GM12878 (cell line): ENCODE measurements around the gene CCNL1. TPM values are rescaled to one million over a fixed set of nuclear protein-coding genes. Genes with fewer than 3 reads are reported as not detected.

Source experiments
- ATAC-seq: fragments of 200-7000 bp; cut with Tn5 transposase; 3 replicates; pipeline ENCODE4 v1.9.1; 2020; ENCODE audit warnings: mild to moderate bottlenecking, moderate library complexity
- BruUV-seq: library from RNA; stranded (reverse); fragments of 400-500 nt; replicated peaks from 2 replicates; lab custom pipeline; 2021; lab: Mats Ljungman, UMichigan
- CTCF ChIA-PET: fragments of 300-600 bp; sonication (Branson Sonifier 250); formaldehyde crosslinking; extraction: SDS; loops from one replicate; lab custom pipeline; 2021; ENCODE audit warnings: inconsistent platforms; lab: Yijun Ruan, JAX
- POLR2A ChIA-PET: fragments of 350-600 bp; formaldehyde crosslinking; extraction: SDS; loops from one replicate; lab custom pipeline; 2021; ENCODE audit warnings: inconsistent platforms; lab: Charles Lee
- RAD21 ChIA-PET: fragments of 300-600 bp; sonication (Branson Sonifier 250); formaldehyde crosslinking; loops from one replicate; lab custom pipeline; 2023; ENCODE audit warnings: antibody characterized with exemption; ENCODE audit not compliant: unreplicated experiment; lab: Charles Lee
- SMC1A ChIA-PET: fragments of 300-600 bp; sonication (Branson Sonifier 250); formaldehyde crosslinking; loops from one replicate; lab custom pipeline; 2023; ENCODE audit not compliant: unreplicated experiment, uncharacterized antibody; lab: Charles Lee
- DNase-seq: peaks from one replicate; pipeline ENCODE4 v3.0.0-alpha.2; 2011; ENCODE audit warnings: low read depth, low spot score
- FAIRE-seq: peaks from 3 replicates; lab custom pipeline; 2011; peaks lifted over from hg19 to GRCh38; lab: Jason Lieb, UNC
- H2AFZ ChIP-seq: 2 replicates; pipeline ENCODE4 v1.6.0; 2011; ENCODE audit warnings: low read depth, low read length, control low read depth; ENCODE audit not compliant: control insufficient read depth
- H3K27ac ChIP-seq: 2 replicates; pipeline ENCODE4 v1.5.1; 2011; ENCODE audit warnings: control low read depth; ENCODE audit not compliant: control insufficient read depth, insufficient read depth
- H3K27me3 ChIP-seq, 2 experiments: replicated peaks in 1 of 2; 2 replicates each; pipeline versions ENCODE4 v1.6.0 to v1.6.1; 2011; ENCODE audit warnings: low read length in 1 of 2; ENCODE audit not compliant: control insufficient read depth in 2 of 2, insufficient read depth in 2 of 2
- H3K36me3 ChIP-seq, 2 experiments: 2 replicates each; pipeline ENCODE4 v1.5.1; 2011; ENCODE audit warnings: low read length in 1 of 2; ENCODE audit not compliant: control insufficient read depth in 2 of 2, insufficient read depth in 2 of 2
- H3K4me1 ChIP-seq: 2 replicates; pipeline ENCODE4 v1.6.1; 2011; ENCODE audit warnings: mild to moderate bottlenecking, low read length, moderate library complexity, mixed read lengths; ENCODE audit not compliant: control insufficient read depth, insufficient read depth
- H3K4me2 ChIP-seq: 2 replicates; pipeline ENCODE4 v1.6.0; 2011; ENCODE audit warnings: control low read depth; ENCODE audit not compliant: control insufficient read depth, insufficient read depth
- H3K4me3 ChIP-seq: fragments of 200-600 bp; sonication (generic); 2 replicates; pipeline ENCODE4 v1.5.1; 2016
- H3K79me2 ChIP-seq: 2 replicates; pipeline ENCODE4 v1.6.0; 2011; ENCODE audit warnings: low read length; ENCODE audit not compliant: control insufficient read depth, insufficient read depth
- H3K9ac ChIP-seq: 2 replicates; pipeline ENCODE4 v1.8.0; 2011; ENCODE audit warnings: low read length, control low read depth, mixed read lengths; ENCODE audit not compliant: control insufficient read depth, insufficient read depth
- H3K9me3 ChIP-seq: replicated peaks from 3 replicates; pipeline ENCODE4 v1.5.1; 2011; ENCODE audit warnings: mild to moderate bottlenecking, low read length; ENCODE audit not compliant: control insufficient read depth, insufficient read depth
- H4K20me1 ChIP-seq: 2 replicates; pipeline ENCODE4 v1.6.0; 2011; ENCODE audit not compliant: control insufficient read depth, insufficient read depth
- CHD1 ChIP-seq: IDR thresholded peaks from 2 replicates; pipeline ENCODE4 v1.6.1; 2012; ENCODE audit warnings: low read depth, low read length, improper control_type of control experiment
- EED ChIP-seq: sonication (generic); IDR thresholded peaks from 2 replicates; pipeline ENCODE4 v1.6.1; 2016; ENCODE audit warnings: antibody characterized with exemption, low read depth
- ETV6 ChIP-seq, 2 experiments: fragments of 450-650 bp in 1 of 2; IDR thresholded peaks in 1 of 2; conservative IDR thresholded peaks in 1 of 2; 2 replicates each; pipeline ENCODE4 v1.6.1; 2014; ENCODE audit warnings: antibody characterized with exemption in 1 of 2, borderline replicate concordance in 1 of 2, low read depth in 1 of 2, mild to moderate bottlenecking in 1 of 2, moderate library complexity in 1 of 2
- HDAC6 ChIP-seq: fragments of 200-600 bp; sonication (generic); IDR thresholded peaks from one replicate; pipeline ENCODE4 v1.8.0; 2017; ENCODE audit warnings: antibody characterized with exemption; ENCODE audit not compliant: unreplicated experiment
- IKZF1 ChIP-seq: fragments of 450-650 bp; conservative IDR thresholded peaks from 2 replicates; pipeline ENCODE4 v1.6.1; 2017; ENCODE audit warnings: antibody characterized with exemption, mild to moderate bottlenecking
- NKRF ChIP-seq: fragments of 450-650 bp; conservative IDR thresholded peaks from 2 replicates; pipeline ENCODE4 v1.6.1; 2017; ENCODE audit warnings: mild to moderate bottlenecking, moderate library complexity
- REST ChIP-seq: IDR thresholded peaks from 2 replicates; pipeline ENCODE4 v1.6.1; 2012; ENCODE audit warnings: mild to moderate bottlenecking, low read depth, low read length
- SRF ChIP-seq, 2 experiments: IDR thresholded peaks; 2 replicates each; pipeline ENCODE4 v1.6.1; 2011; ENCODE audit warnings: low read depth in 2 of 2, low read length in 2 of 2, mild to moderate bottlenecking in 1 of 2, moderate library complexity in 1 of 2
- ZNF622 ChIP-seq: fragments of 450-650 bp; IDR thresholded peaks from 2 replicates; pipeline ENCODE4 v1.6.1; 2017; ENCODE audit warnings: mild to moderate bottlenecking, inconsistent platforms
- ZZZ3 ChIP-seq: IDR thresholded peaks from 2 replicates; pipeline ENCODE4 v1.6.1; 2011; ENCODE audit warnings: low read depth; ENCODE audit not compliant: control insufficient read depth, insufficient read length
- WGBS: methylation state at CpG from one replicate; pipeline ENCODE4 v1.1.6; 2016; ENCODE audit warnings: low lambda C conversion rate; ENCODE audit not compliant: insufficient replicate concordance, insufficient coverage; ENCODE audit errors: missing lambda C conversion rate; 5-methylcytosine and 5-hydroxymethylcytosine counted together
- in situ Hi-C: fragments of 300-500 bp; cut with MboI; formaldehyde crosslinking; loops from 9 replicates; pipeline ENCODE4 v1.14.3; 2018; ENCODE audit warnings: mixed read lengths
- intact Hi-C: fragments of 100-400 bp; cut with micrococcal nuclease; formaldehyde crosslinking; loops from one replicate; pipeline ENCODE4 v1.14.2; 2022; ENCODE audit not compliant: unreplicated experiment
- polyA plus RNA-seq, 11 experiments: library from polyadenylated mRNA; depleted of rRNA in 4 of 11; unstranded in 6 of 11; stranded (reverse) in 5 of 11; fragments of >200 nt; fragmentation: Nextera tagmentation in 4 of 11; fragmentation: Illumina TruSeq in 1 of 11; extraction: Ambion mirVana in 4 of 11; extraction: Trizol in 1 of 11; gene quantifications; 1 replicate in 1 of 11; 2 replicates in 10 of 11; pipeline versions ENCODE4 v1.2.1 to v1.2.3, GENCODE V29; 2011 to 2016; ENCODE audit warnings: inconsistent platforms in 2 of 11, missing spikeins in 2 of 11, low read depth in 1 of 11
- total RNA-seq, 4 experiments: library from RNA; depleted of rRNA in 3 of 4; stranded (reverse); fragments of >200 nt in 3 of 4; fragmentation: Illumina TruSeq in 1 of 4; extraction: Trizol in 1 of 4; gene quantifications; 2 replicates each; pipeline versions ENCODE4 v1.2.1 to v1.2.3, GENCODE V29; 2013 to 2021
- TF ChIP-seq, protein P1 (sequence below): fragments of 450-650 bp; IDR thresholded peaks from 2 replicates; pipeline ENCODE4 v1.6.1; 2018; ENCODE audit warnings: borderline replicate concordance, mild to moderate bottlenecking; ENCODE audit not compliant: partially characterized antibody

CCNL1 gene
- total and polyA plus RNA-seq, 10 of the 15 experiments (the other 5 are each of a cell fraction or from before 2014, with no cell fraction given), result 22.2 to 174 (median 115) TPM

DNA sequence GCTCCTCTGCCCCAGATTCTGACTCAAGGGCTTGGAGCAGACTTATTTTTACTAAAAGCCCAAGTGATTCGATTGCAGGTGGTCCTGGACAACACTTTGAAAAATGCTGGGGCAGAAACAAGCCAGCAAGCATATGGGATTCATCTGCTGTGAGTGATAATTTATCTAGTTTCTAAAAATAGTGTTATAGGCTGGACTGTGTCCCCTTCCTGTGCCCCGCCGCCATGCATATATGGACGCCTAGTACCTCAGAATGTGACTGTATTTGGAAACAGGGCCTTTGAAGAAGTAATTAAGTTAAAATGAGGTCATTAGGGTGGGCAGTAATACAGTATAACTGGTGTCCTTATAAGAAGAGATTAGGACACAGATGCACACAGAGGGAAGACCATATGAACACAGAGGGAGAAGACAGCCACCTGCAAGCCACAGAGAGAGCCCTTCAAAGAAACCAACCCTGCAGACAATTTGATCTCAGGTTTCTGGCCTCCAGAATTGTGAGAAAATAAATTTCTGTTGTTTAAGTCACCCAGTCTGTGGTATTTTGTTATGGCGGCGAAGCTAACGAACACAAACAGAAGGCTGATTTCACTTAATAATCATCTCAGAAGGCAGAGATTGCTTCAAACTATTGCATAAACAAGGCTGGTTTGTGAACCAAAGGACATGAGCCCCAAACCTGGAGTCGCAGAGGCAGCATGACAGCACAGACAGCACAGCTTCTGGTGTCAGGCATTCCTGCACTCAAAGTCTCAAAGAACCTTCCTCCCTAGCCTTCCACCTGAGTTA, 59.1 kb downstream of the CCNL1 start (continued):
- no peak for TF ChIP-seq ZZZ3
- no peak for TF ChIP-seq HDAC6

- peak; percentile 14 for ATAC-seq
- intact Hi-C loops, result no loop called here
- POLR2A ChIA-PET, result interaction anchor here (3.4 kb wide), 1 partner anchor 11 kb away, joined by 23 read pairs; no protein-coding TSS in a partner anchor
- Histone ChIP-seq H3K36me3 (no peaks in the 10 kb centered on the region), H3K4me3 (no peak overlapping the region), H3K27me3 (no peaks in the 10 kb centered on the region), H3K9ac (no peak overlapping the region), H3K9me3 (no peaks in the 10 kb centered on the region), H3K4me1 (peaks cover 34% of the 10 kb centered on the region), H3K27ac (no peak overlapping the region), H2AFZ (no peak overlapping the region; the same call in 1 of the 2 replicates), H3K4me2 (no peak overlapping the region), H4K20me1 (no peaks in the 10 kb centered on the region), H3K79me2 (no peaks in the 10 kb centered on the region)
- in situ Hi-C loops, result no loop called here
- BruUV-seq, result no TSS peak
- DNase-seq, result no peak
- SMC1A ChIA-PET, result interaction anchor here (1.7 to 15.3 kb wide), 3 partner anchors 10 to 37 kb away, joined by 3 to 234 read pairs (median 6); no protein-coding TSS in a partner anchor
- RAD21 ChIA-PET, result interaction anchor here (0.7 to 2.2 kb wide), 2 partner anchors 11 to 444 kb away, joined by 3 to 11 read pairs; no protein-coding TSS in a partner anchor
- 71% methylated on average over 4 of the region's 4 CpGs for WGBS
- no peak for FAIRE-seq
- CTCF ChIA-PET, result interaction anchor here (12.0 to 50.9 kb wide), 2 partner anchors 13 to 26 kb away, joined by 144 to 939 read pairs; no protein-coding TSS in a partner anchor
- 0 out of 2 replicates have a peak, but pooled peaks have one; percentile 30 for TF ChIP-seq EED
- TF ChIP-seq SRF (IDR thresholded peaks at IDR 0.05; ENCODE audit: low read depth in 2 of 2, low read length in 2 of 2), result no peak
- TF ChIP-seq NKRF, result no peak
- TF ChIP-seq, protein P1, sequence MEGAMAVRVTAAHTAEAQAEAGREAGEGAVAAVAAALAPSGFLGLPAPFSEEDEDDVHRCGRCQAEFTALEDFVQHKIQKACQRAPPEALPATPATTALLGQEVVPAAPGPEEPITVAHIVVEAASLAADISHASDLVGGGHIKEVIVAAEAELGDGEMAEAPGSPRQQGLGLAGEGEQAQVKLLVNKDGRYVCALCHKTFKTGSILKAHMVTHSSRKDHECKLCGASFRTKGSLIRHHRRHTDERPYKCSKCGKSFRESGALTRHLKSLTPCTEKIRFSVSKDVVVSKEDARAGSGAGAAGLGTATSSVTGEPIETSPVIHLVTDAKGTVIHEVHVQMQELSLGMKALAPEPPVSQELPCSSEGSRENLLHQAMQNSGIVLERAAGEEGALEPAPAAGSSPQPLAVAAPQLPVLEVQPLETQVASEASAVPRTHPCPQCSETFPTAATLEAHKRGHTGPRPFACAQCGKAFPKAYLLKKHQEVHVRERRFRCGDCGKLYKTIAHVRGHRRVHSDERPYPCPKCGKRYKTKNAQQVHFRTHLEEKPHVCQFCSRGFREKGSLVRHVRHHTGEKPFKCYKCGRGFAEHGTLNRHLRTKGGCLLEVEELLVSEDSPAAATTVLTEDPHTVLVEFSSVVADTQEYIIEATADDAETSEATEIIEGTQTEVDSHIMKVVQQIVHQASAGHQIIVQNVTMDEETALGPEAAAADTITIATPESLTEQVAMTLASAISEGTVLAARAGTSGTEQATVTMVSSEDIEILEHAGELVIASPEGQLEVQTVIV, result no peak
- TF ChIP-seq CHD1, result no peak
- no peak for TF ChIP-seq ETV6 (conservative IDR thresholded peaks at IDR 0.05 in 1 of 2, IDR thresholded peaks at IDR 0.05 in 1 of 2; ENCODE audit: borderline replicate concordance in 1 of 2, low read depth in 1 of 2)
- no peak for TF ChIP-seq ZNF622
- TF ChIP-seq REST, result no peak
- TF ChIP-seq IKZF1, result no peak
Measured at GRCh38 chr3:157100096-157100477, 59.9 kb downstream of the CCNL1 start.
